Endothelial cell (in vitro differentiated cells): Measurements from ENCODE around the gene DDA1. TPM values are rescaled to one million over a fixed set of nuclear protein-coding genes. Genes with fewer than 3 reads are reported as not detected.

Source experiments
- DNase-seq: peaks from one replicate; pipeline ENCODE4 v3.0.0; 2021; ENCODE audit warnings: low spot score
- H3K27ac Mint-ChIP-seq: one replicate; pipeline ENCODE4 v1.8.0; 2021; ENCODE audit warnings: mixed read lengths, inconsistent platforms; ENCODE audit not compliant: unreplicated experiment
- H3K27me3 Mint-ChIP-seq: one replicate; pipeline ENCODE4 v1.8.0; 2021; ENCODE audit warnings: mild to moderate bottlenecking, moderate library complexity, mixed read lengths, inconsistent platforms; ENCODE audit not compliant: unreplicated experiment
- H3K36me3 Mint-ChIP-seq: one replicate; pipeline ENCODE4 v1.8.0; 2021; ENCODE audit warnings: mild to moderate bottlenecking, low read depth, mixed read lengths, inconsistent platforms; ENCODE audit not compliant: unreplicated experiment
- H3K4me1 Mint-ChIP-seq: one replicate; pipeline ENCODE4 v1.8.0; 2021; ENCODE audit warnings: mild to moderate bottlenecking, mixed read lengths, inconsistent platforms; ENCODE audit not compliant: unreplicated experiment
- H3K4me3 Mint-ChIP-seq: one replicate; pipeline ENCODE4 v1.8.0; 2021; ENCODE audit warnings: mild to moderate bottlenecking, mixed read lengths, inconsistent platforms; ENCODE audit not compliant: unreplicated experiment
- H3K9me3 Mint-ChIP-seq: one replicate; pipeline ENCODE4 v1.8.0; 2021; ENCODE audit warnings: mixed read lengths, inconsistent platforms; ENCODE audit not compliant: unreplicated experiment
- CTCF ChIP-seq: fragments of 200-600 bp; sonication (generic); IDR thresholded peaks from one replicate; pipeline ENCODE4 v1.5.0; 2021; ENCODE audit warnings: antibody characterized with exemption; ENCODE audit not compliant: unreplicated experiment
- total RNA-seq: library from RNA; stranded (reverse); fragmentation: NEBNext Ultra II Directional; extraction: Animal tissue kit (Norgen Biotek cat#: 25700); gene quantifications from one replicate; pipeline ENCODE4 v1.2.1, GENCODE V29; 2021; ENCODE audit not compliant: unreplicated experiment

DDA1 gene
- total RNA-seq, 1 donor from 2014 or later: 44.7 TPM

GRCh38 chr19:17286263-17286662 lies 23.1 kb upstream of the DDA1 start:
- DNase-seq: no peak

GRCh38 chr19:17286752-17287151 lies 22.6 kb upstream of the DDA1 start:
- no peak overlapping the region for H3K27ac Mint-ChIP-seq
- H3K36me3 Mint-ChIP-seq: no peaks in the 10 kb centered on the region
- H3K4me3 Mint-ChIP-seq: no peak overlapping the region
- DNase-seq: no peak
- no peak for TF ChIP-seq CTCF
- no peaks in the 10 kb centered on the region for H3K9me3 Mint-ChIP-seq
- peaks cover 5% of the 10 kb centered on the region for H3K27me3 Mint-ChIP-seq
- peaks cover 3% of the 10 kb centered on the region for H3K4me1 Mint-ChIP-seq

More at GRCh38 chr19:17286263-17286662, 23.1 kb upstream of the DDA1 start:
- Mint-ChIP-seq H3K4me3 (no peak overlapping the region), H3K36me3 (no peaks in the 10 kb centered on the region), H3K9me3 (no peaks in the 10 kb centered on the region), H3K4me1 (peaks cover 3% of the 10 kb centered on the region), H3K27me3 (peaks cover 5% of the 10 kb centered on the region), H3K27ac (no peak overlapping the region)
- no peak for TF ChIP-seq CTCF

DNA sequence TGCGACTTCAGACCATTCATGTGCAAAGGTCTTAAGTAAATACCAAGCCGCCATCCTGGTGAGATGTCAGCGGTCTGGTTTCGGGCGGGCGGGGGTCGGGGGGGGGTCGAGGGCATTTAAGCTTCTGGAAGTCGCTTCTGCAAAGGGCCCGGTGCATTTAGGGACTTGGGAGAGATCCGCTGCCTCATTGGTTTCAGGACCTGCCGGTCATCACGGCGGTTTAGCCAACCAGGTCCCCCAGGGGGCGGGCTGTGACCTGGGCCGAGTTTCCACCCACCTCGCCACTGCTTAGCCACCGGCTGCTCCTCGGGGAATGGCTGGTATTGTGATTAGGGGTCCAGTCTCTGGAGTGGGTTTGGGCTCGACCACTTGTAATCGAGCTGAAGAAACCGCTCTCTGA lies 19.9 kb upstream of the DDA1 start:
- peak; percentile 83 for DNase-seq
- no peaks in the 10 kb centered on the region for H3K9me3 Mint-ChIP-seq

GRCh38 chr19:17292301-17293074 lies 16.9 kb upstream of the DDA1 start:
- Mint-ChIP-seq H3K9me3 (no peaks in the 10 kb centered on the region), H3K4me3 (peak overlapping the region; percentile 80)

More for the DNA sequence above, 19.9 kb upstream of the DDA1 start:
- no peak overlapping the region for H3K27ac Mint-ChIP-seq
- no peaks in the 10 kb centered on the region for H3K36me3 Mint-ChIP-seq
- peak; percentile 32 for TF ChIP-seq CTCF
- H3K27me3 Mint-ChIP-seq: no peaks in the 10 kb centered on the region
- H3K4me1 Mint-ChIP-seq: no peaks in the 10 kb centered on the region
- no peak overlapping the region for H3K4me3 Mint-ChIP-seq

More at GRCh38 chr19:17292301-17293074, 16.9 kb upstream of the DDA1 start:
- Mint-ChIP-seq H3K4me1 (no peaks in the 10 kb centered on the region), H3K27ac (no peak overlapping the region), H3K36me3 (no peaks in the 10 kb centered on the region), H3K27me3 (peaks cover 3% of the 10 kb centered on the region)
- TF ChIP-seq CTCF: no peak
- peak; percentile 88 for DNase-seq
